ENCODE results near the gene PUS7. TPM values are rescaled to one million over a fixed set of nuclear protein-coding genes. Genes with fewer than 3 reads are reported as not detected.
A peak's percentile ranks its signal among the peaks of the same experiment; 100 is the strongest.

The PUS7 gene
- total and polyA plus RNA-seq, 2 of the 8 experiments (the other 6 are each of a cell fraction or from before 2014, with no cell fraction given), result 18.9 to 65.2 TPM

DNA sequence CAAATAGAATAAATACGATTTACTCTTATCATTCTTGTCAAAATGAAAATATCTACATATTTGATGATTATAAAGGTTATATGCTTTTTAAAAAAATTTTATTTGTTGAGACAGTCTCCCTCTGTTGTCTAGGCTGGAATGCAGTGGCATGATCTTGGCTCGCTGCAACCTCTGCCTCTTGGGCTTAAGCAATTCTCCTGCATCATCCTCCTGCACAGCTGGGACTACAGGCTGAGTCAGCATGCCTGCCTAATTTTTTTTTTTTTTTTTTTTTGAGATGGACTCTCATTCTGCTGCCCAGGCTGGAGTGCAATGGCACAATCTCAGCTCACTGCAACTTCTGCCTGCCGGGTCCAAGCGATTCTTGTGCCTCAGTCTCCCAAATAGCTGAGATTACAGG is 48.9 kb downstream of the PUS7 start:
- Histone ChIP-seq H3K9ac (replicated peaks in 1 of 4; ENCODE audit: extremely low read depth in 1 of 4, low read depth in 3 of 4, low read length in 3 of 4) (no peak overlapping the region), H3K79me2 (ENCODE audit: control insufficient read depth in 1 of 2, insufficient read depth in 2 of 2, low read length in 2 of 2) (no peaks in the 10 kb centered on the region), H3K27me3 (replicated peaks in 1 of 4; ENCODE audit: control insufficient read depth in 3 of 4, extremely low read depth in 1 of 4, insufficient read depth in 3 of 4, low read length in 3 of 4) (no peaks in the 10 kb centered on the region), H3K23ac (ENCODE audit: insufficient read length) (no peak overlapping the region), H2BK20ac (ENCODE audit: low read length) (no peak overlapping the region), H3K79me1 (ENCODE audit: low read depth, low read length) (no peaks in the 10 kb centered on the region), H3K27ac (ENCODE audit: low read depth, low read length) (no peak overlapping the region), H3K4me3 (ENCODE audit: extremely low read depth in 1 of 4, insufficient read depth in 2 of 4, low read depth in 3 of 4, low read length in 4 of 4) (no peak overlapping the region), H3K14ac (ENCODE audit: insufficient read length) (no peak overlapping the region), H4K5ac (ENCODE audit: insufficient read length, low read depth, low read length) (no peak overlapping the region), H4K20me1 (replicated peaks in 1 of 2; ENCODE audit: control insufficient read depth in 1 of 2, insufficient read depth in 2 of 2, low read length in 2 of 2) (no peaks in the 10 kb centered on the region), H3K9me3 (ENCODE audit: insufficient read depth in 2 of 2, low read depth in 1 of 2, low read length in 1 of 2) (no peaks in the 10 kb centered on the region), H4K91ac (replicated peaks; ENCODE audit: insufficient read length, low read length) (no peak overlapping the region), H2BK12ac (ENCODE audit: low read depth, low read length) (no peak overlapping the region), H2AK5ac (ENCODE audit: low read depth, low read length) (no peak overlapping the region), H3K4me2 (ENCODE audit: insufficient read depth in 1 of 2, low read depth in 2 of 2, low read length in 2 of 2) (no peak overlapping the region), H3K36me3 (ENCODE audit: control insufficient read depth in 2 of 4, insufficient read depth in 4 of 4, low read length in 3 of 4) (peaks cover 0 to 27% (median 12%) of the 10 kb centered on the region in 4 experiments; a peak in 6 of 8 replicates), H4K8ac (ENCODE audit: extremely low read depth, insufficient read depth, low read length) (no peak overlapping the region), H2BK5ac (ENCODE audit: low read depth, low read length) (no peak overlapping the region), H3K4me1 (replicated peaks in 1 of 4; ENCODE audit: control insufficient read depth in 3 of 4, insufficient read depth in 4 of 4, low read length in 3 of 4) (no peaks in the 10 kb centered on the region), H3K56ac (replicated peaks; ENCODE audit: insufficient read length, low read depth, low read length) (no peak overlapping the region), H3K18ac (ENCODE audit: extremely low read depth, low read length) (no peak overlapping the region), H2BK15ac (ENCODE audit: low read length) (no peak overlapping the region), H3K23me2 (ENCODE audit: low read depth, low read length) (no peaks in the 10 kb centered on the region), H3K4ac (replicated peaks; ENCODE audit: insufficient read length, low read depth, low read length) (no peak overlapping the region), H2BK120ac (replicated peaks; ENCODE audit: low read depth, low read length) (no peak overlapping the region), H2AFZ (ENCODE audit: low read length) (no peak overlapping the region)
- ChIA-PET POLR2A (ENCODE audit: partially characterized antibody) (interaction anchor here (2.0 kb wide), 1 partner anchor 8 kb away, joined by 6 read pairs; no protein-coding TSS in a partner anchor), CTCF (ENCODE audit: partially characterized antibody) (interaction anchor here (0.6 to 1.6 kb wide), 2 partner anchors 59 to 548 kb away, joined by 3 to 5 read pairs; partner anchors contain the start of gene RINT1)
- FAIRE-seq (no peak), DNase-seq (ENCODE audit: low read depth in 1 of 2, low spot score in 2 of 2) (no peak)
- no peak for TF ChIP-seq TEAD4 (IDR thresholded peaks at IDR 0.05; ENCODE audit: low read depth, low read length)
- TF ChIP-seq BACH1 (IDR thresholded peaks at IDR 0.05; ENCODE audit: low read length), result peak; percentile 81
- no peak for TF ChIP-seq SIRT6 (IDR thresholded peaks at IDR 0.05; ENCODE audit: low read length)
- no peak for TF ChIP-seq RXRA (IDR thresholded peaks at IDR 0.05; ENCODE audit: insufficient read depth, low read depth, low read length)
- TF ChIP-seq, protein P1, sequence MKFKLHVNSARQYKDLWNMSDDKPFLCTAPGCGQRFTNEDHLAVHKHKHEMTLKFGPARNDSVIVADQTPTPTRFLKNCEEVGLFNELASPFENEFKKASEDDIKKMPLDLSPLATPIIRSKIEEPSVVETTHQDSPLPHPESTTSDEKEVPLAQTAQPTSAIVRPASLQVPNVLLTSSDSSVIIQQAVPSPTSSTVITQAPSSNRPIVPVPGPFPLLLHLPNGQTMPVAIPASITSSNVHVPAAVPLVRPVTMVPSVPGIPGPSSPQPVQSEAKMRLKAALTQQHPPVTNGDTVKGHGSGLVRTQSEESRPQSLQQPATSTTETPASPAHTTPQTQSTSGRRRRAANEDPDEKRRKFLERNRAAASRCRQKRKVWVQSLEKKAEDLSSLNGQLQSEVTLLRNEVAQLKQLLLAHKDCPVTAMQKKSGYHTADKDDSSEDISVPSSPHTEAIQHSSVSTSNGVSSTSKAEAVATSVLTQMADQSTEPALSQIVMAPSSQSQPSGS (IDR thresholded peaks at IDR 0.05; ENCODE audit: low read length), result no peak
- TF ChIP-seq MAFK (IDR thresholded peaks at IDR 0.05; ENCODE audit: low read depth, low read length), result peak; percentile 64
- 91% methylated on average over 4 of the region's 4 CpGs; no CpG with 5 or more reads in 1 of the 2 experiments for WGBS, 2 experiments (ENCODE audit: extremely low coverage in 1 of 2, insufficient coverage in 1 of 2, insufficient read length in 1 of 2, insufficient replicate concordance in 2 of 2, low coverage in 1 of 2, low lambda C conversion rate in 2 of 2, missing lambda C conversion rate in 1 of 2)
